Loucy (cell line): ENCODE results near the gene DUSP19.

ENCODE experiments used
- CTCF ChIP-seq: fragments of 200-600 bp; sonication (generic); conservative IDR thresholded peaks from 2 replicates; pipeline ENCODE4 v1.5.1; 2014; ENCODE audit warnings: mild to moderate bottlenecking, antibody characterized with exemption, low read length
- EZH2phosphoT487 ChIP-seq: fragments of 200-600 bp; IDR thresholded peaks from 2 replicates; pipeline ENCODE4 v1.6.1; 2018; ENCODE audit warnings: antibody characterized with exemption, mild to moderate bottlenecking, moderate library complexity, borderline replicate concordance

GRCh38 chr2:183040604-183041003, 37.9 kb upstream of the DUSP19 start:
- no peak for TF ChIP-seq CTCF
- TF ChIP-seq EZH2phosphoT487: no peak
